ENCODE measurements around the gene EHBP1L1.
"Not testable (repeated sequence)": the region's sequence is repeated elsewhere in the genome, so short reads cannot be mapped to it uniquely, and the experiment has no call there.

Gene EHBP1L1

GRCh38 chr11:65637032-65637557, 61.2 kb downstream of the EHBP1L1 start:
- no peak for FAIRE-seq

GRCh38 chr11:65637794-65638419, 62.1 kb downstream of the EHBP1L1 start, which contains the start of gene SIPA1:
Gene SIPA1 (plus strand): TSS chr11:65638101. CDS start chr11:65640922, 2,821 bp downstream.
- no peak for FAIRE-seq

- not testable (repeated sequence) for FAIRE-seq
These were observed 63.4 kb downstream of the EHBP1L1 start for GRCh38 chr11:65639228-65639597.

- FAIRE-seq = no peak
These were observed 64.0 kb downstream of the EHBP1L1 start for GRCh38 chr11:65639623-65640482.

- FAIRE-seq = no peak
These were observed 64.8 kb downstream of the EHBP1L1 start for GRCh38 chr11:65640483-65641296.

GRCh38 chr11:65641297-65642013, 65.6 kb downstream of the EHBP1L1 start:
- FAIRE-seq = no peak
